Epithelial cell of prostate (primary cell): ENCODE measurements around the gene FOXR1.

Experiments used
- DNase-seq: peaks from one replicate; pipeline ENCODE4 v3.0.0-alpha.2; 2011; ENCODE audit warnings: low read depth, low spot score
- H3K27ac ChIP-seq: fragments of 450-650 bp; 2 replicates; pipeline ENCODE4 v1.5.1; 2017; ENCODE audit warnings: mild to moderate bottlenecking

Gene FOXR1

GRCh38 chr11:118971646-118972045 is at the start of gene FOXR1:
Gene FOXR1, plus strand, starts transcription at chr11:118971761. Its CDS starts 171 bp downstream, at chr11:118971932.
- no peak for DNase-seq

GRCh38 chr11:118921929-118922744 is 49.4 kb upstream of the FOXR1 start:
- peak overlapping the region; percentile 100 for H3K27ac ChIP-seq
- DNase-seq = no peak

More at GRCh38 chr11:118971646-118972045, at the start of gene FOXR1:
- no peak within 1 kb of the TSS for H3K27ac ChIP-seq

GRCh38 chr11:118922745-118923627 is 48.6 kb upstream of the FOXR1 start:
- DNase-seq = no peak
- H3K27ac ChIP-seq = peak overlapping the region; percentile 100

GRCh38 chr11:118923721-118924587 is 47.6 kb upstream of the FOXR1 start:
- DNase-seq = no peak
- H3K27ac ChIP-seq = peak overlapping the region; percentile 100

GRCh38 chr11:118924591-118925585 is 46.7 kb upstream of the FOXR1 start:
- no peak for DNase-seq
- H3K27ac ChIP-seq = peak overlapping the region; percentile 100

GRCh38 chr11:118927554-118928100 is 43.9 kb upstream of the FOXR1 start:
- no peak for DNase-seq
- peak overlapping the region; percentile 100 for H3K27ac ChIP-seq

GRCh38 chr11:118928101-118928869 is 43.3 kb upstream of the FOXR1 start:
- peak overlapping the region; percentile 100 for H3K27ac ChIP-seq

GRCh38 chr11:118928870-118929500 is 42.6 kb upstream of the FOXR1 start:
- peak overlapping the region; percentile 100 for H3K27ac ChIP-seq
- DNase-seq = no peak

More at GRCh38 chr11:118928101-118928869, 43.3 kb upstream of the FOXR1 start:
- DNase-seq = peak; percentile 83

GRCh38 chr11:118929501-118930093 is 42.0 kb upstream of the FOXR1 start:
- H3K27ac ChIP-seq = peak overlapping the region; percentile 100
- DNase-seq = no peak

- peak; percentile 85 for DNase-seq
- H3K27ac ChIP-seq = peak overlapping the region; percentile 100
Observed at GRCh38 chr11:118930094-118930712, 41.4 kb upstream of the FOXR1 start.

GRCh38 chr11:118931571-118931970 is 40.0 kb upstream of the FOXR1 start:
- no peak overlapping the region for H3K27ac ChIP-seq
- no peak for DNase-seq

GRCh38 chr11:118933486-118933885 is 38.1 kb upstream of the FOXR1 start:
- DNase-seq = no peak
- H3K27ac ChIP-seq = peak overlapping the region; percentile 38

GRCh38 chr11:118935376-118935775 is 36.2 kb upstream of the FOXR1 start:
- no peak for DNase-seq
- H3K27ac ChIP-seq = no peak overlapping the region

GRCh38 chr11:118938491-118939403 is 32.8 kb upstream of the FOXR1 start:
- H3K27ac ChIP-seq = peak overlapping the region; percentile 71
- DNase-seq = no peak

GRCh38 chr11:118939404-118939915 is 32.1 kb upstream of the FOXR1 start:
- peak overlapping the region; percentile 71 for H3K27ac ChIP-seq
- DNase-seq = no peak
